ENCODE measurements around the gene HLX.

DNA sequence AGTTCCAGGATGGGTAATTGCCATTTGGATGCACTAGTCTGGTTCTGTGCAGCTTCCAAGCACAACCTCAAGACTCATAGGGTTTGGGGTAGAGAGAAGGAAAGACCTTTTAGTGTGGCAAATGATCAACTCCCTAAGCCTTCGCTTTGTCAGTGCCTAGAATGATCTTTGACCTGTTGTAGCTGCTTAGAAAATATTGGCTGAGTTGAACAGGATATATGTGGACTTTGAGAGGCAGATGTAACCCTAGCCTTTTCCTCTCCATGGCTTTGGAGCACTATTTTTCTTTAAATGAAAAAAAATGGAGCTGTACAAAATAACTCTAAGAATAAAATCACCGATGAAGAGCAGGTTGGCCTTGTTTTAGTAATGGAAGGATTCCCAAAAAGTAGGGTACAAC, 41.7 kb downstream of the HLX start:
- no peak for TF ChIP-seq POLR2A (IDR thresholded peaks at IDR 0.05)
- TF ChIP-seq, protein P1, sequence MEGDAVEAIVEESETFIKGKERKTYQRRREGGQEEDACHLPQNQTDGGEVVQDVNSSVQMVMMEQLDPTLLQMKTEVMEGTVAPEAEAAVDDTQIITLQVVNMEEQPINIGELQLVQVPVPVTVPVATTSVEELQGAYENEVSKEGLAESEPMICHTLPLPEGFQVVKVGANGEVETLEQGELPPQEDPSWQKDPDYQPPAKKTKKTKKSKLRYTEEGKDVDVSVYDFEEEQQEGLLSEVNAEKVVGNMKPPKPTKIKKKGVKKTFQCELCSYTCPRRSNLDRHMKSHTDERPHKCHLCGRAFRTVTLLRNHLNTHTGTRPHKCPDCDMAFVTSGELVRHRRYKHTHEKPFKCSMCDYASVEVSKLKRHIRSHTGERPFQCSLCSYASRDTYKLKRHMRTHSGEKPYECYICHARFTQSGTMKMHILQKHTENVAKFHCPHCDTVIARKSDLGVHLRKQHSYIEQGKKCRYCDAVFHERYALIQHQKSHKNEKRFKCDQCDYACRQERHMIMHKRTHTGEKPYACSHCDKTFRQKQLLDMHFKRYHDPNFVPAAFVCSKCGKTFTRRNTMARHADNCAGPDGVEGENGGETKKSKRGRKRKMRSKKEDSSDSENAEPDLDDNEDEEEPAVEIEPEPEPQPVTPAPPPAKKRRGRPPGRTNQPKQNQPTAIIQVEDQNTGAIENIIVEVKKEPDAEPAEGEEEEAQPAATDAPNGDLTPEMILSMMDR (IDR thresholded peaks at IDR 0.05), result no peak
